Stomach (tissue), 9 donors: ENCODE results near the gene CAMK2B. TPM values are rescaled to one million over a fixed set of nuclear protein-coding genes. Genes with fewer than 3 reads are reported as not detected.
A peak's percentile ranks its signal among the peaks of the same experiment; 100 is the strongest.

Experiments used
- DNase-seq, 2 donors: peaks; one replicate each; pipeline versions ENCODE4 v3.0.0 to v3.0.0-alpha.2; 2013 to 2019
- H3K27ac ChIP-seq, 5 donors: fragments of 200-600 bp in 4 of 5; sonication (generic) in 4 of 5; one replicate each; pipeline ENCODE4 v1.5.1; 2013 to 2019; ENCODE audit warnings: mild to moderate bottlenecking in 1 of 5, moderate library complexity in 1 of 5
- H3K27me3 ChIP-seq, 3 donors: fragments of 200-600 bp; sonication (generic); one replicate each; pipeline ENCODE4 v1.5.1; 2017 to 2019; ENCODE audit warnings: mixed run types in 1 of 3
- H3K36me3 ChIP-seq, 4 donors: fragments of 200-600 bp; sonication (generic); 1 replicate in 3 of 4; 2 replicates in 1 of 4; pipeline ENCODE4 v1.5.1; 2016 to 2019
- H3K4me1 ChIP-seq, 4 donors: fragments of 200-600 bp; sonication (generic); one replicate each; pipeline ENCODE4 v1.5.1; 2016 to 2019
- H3K4me3 ChIP-seq, 4 donors: fragments of 200-600 bp; sonication (generic) in 3 of 4; one replicate each; pipeline ENCODE4 v1.5.1; 2016 to 2019; ENCODE audit warnings: mild to moderate bottlenecking in 1 of 4
- H3K9me3 ChIP-seq, 4 donors: fragments of 200-600 bp; sonication (generic); one replicate each; pipeline ENCODE4 v1.5.1; 2016 to 2019
- EP300 ChIP-seq: sonication (generic); formaldehyde crosslinking; IDR thresholded peaks from one replicate; pipeline ENCODE4 v1.6.1; 2017; ENCODE audit warnings: antibody characterized with exemption
- POLR2A ChIP-seq, 4 donors: fragments of 450-650 bp; IDR thresholded peaks; one replicate each; pipeline ENCODE4 v1.6.1; 2016; ENCODE audit warnings: antibody characterized with exemption in 4 of 4, control low read depth in 2 of 4, mild to moderate bottlenecking in 1 of 4, moderate library complexity in 1 of 4
- POLR2AphosphoS5 ChIP-seq, 3 donors: sonication (generic); formaldehyde crosslinking; IDR thresholded peaks; one replicate each; pipeline ENCODE4 v1.6.1; 2016; ENCODE audit warnings: antibody characterized with exemption in 3 of 3
- WGBS, 5 donors: extraction: QIAGEN DNeasy Blood & Tissue Kit in 3 of 5; methylation state at CpG; one replicate each; pipeline versions ENCODE4 v1.1.5 to v1.1.7; 2013 to 2018; 5-methylcytosine and 5-hydroxymethylcytosine counted together
- intact Hi-C: fragments of 100-400 bp; cut with DNase I; formaldehyde crosslinking; loops from one replicate; pipeline ENCODE4 v1.15.1; 2023; ENCODE audit warnings: low total_unique reads
- polyA plus RNA-seq, 3 donors: library from polyadenylated mRNA; stranded (reverse); fragments of 200-250 nt; gene quantifications; one replicate each; pipeline ENCODE4 v1.2.3, GENCODE V29; 2013
- total RNA-seq, 5 donors: library from RNA; depleted of rRNA; stranded (reverse); fragments of >200 nt; gene quantifications; one replicate each; pipeline versions ENCODE4 v1.1.0 to v1.2.3, GENCODE V29; 2014 to 2016
- TF ChIP-seq, protein P1 (sequence below), 7 experiments: fragments of 450-650 bp in 4 of 7; fragments of 200-600 bp in 3 of 7; sonication (generic) in 3 of 7; IDR thresholded peaks; one replicate each; pipeline ENCODE4 v1.5.1; 2016 to 2019; ENCODE audit warnings: antibody characterized with exemption in 7 of 7, control low read depth in 2 of 7, mild to moderate bottlenecking in 1 of 7
- donor health status: healthy with polysubstance abuse.
- donor health status: Bipolar disorder and iron deficiency.
- donor health status: healthy.

Gene CAMK2B
- total and polyA plus RNA-seq, 8 donors, result 0.92 to 28.4 (median 5.4) TPM; not detected in 2

DNA sequence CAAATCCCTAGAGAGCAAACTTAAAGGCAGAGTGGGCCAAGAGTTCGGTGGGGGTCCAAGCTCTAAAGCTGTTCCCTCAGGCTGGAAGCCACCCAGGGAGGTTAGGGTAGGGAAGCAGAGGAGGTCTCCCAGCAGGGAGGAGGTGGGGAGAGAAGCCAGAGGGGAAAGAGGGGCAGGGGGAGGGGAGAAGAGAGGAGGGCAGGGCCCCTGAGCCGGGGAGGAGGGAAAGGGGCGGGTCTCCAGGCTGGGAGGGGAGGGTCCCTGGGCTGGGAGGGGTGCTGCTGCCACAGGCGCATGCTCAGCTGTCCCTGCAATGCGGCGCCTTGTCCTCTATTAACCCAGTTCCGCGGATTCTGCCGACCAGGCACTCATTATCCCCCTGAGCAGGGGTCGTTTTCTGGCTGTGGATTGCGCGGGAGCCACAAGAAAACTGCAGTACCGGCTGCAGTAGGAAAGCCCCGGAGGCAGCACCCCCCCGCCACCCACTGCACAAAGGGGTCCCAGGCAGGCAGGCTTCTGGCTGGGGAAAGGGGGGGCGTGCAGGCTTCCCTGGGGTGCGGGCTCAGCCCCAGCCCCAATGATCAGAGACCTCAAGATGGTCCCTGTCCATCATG, 49.3 kb downstream of the CAMK2B start:
- peaks cover 0 to 28% (median 8%) of the 10 kb centered on the region in 3 donors for H3K27me3 ChIP-seq
- H3K9me3 ChIP-seq, result no peaks in the 10 kb centered on the region
- H3K27ac ChIP-seq, result no peak overlapping the region
- intact Hi-C loops, result no loop called here
- no peaks in the 10 kb centered on the region for H3K36me3 ChIP-seq
- no peak overlapping the region for H3K4me3 ChIP-seq
- TF ChIP-seq POLR2A (IDR thresholded peaks at IDR 0.05), result no peak
- TF ChIP-seq, protein P1, sequence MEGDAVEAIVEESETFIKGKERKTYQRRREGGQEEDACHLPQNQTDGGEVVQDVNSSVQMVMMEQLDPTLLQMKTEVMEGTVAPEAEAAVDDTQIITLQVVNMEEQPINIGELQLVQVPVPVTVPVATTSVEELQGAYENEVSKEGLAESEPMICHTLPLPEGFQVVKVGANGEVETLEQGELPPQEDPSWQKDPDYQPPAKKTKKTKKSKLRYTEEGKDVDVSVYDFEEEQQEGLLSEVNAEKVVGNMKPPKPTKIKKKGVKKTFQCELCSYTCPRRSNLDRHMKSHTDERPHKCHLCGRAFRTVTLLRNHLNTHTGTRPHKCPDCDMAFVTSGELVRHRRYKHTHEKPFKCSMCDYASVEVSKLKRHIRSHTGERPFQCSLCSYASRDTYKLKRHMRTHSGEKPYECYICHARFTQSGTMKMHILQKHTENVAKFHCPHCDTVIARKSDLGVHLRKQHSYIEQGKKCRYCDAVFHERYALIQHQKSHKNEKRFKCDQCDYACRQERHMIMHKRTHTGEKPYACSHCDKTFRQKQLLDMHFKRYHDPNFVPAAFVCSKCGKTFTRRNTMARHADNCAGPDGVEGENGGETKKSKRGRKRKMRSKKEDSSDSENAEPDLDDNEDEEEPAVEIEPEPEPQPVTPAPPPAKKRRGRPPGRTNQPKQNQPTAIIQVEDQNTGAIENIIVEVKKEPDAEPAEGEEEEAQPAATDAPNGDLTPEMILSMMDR (IDR thresholded peaks at IDR 0.05), result no peak
- no peak for TF ChIP-seq POLR2AphosphoS5 (IDR thresholded peaks at IDR 0.05)
- no peak for TF ChIP-seq EP300
- peak in 1 of 2 donors; percentile 85 for DNase-seq
- WGBS, 5 donors, result 5 to 22% (median 19%) methylated on average over 5 to 17 of the region's 17 CpGs
- H3K4me1 ChIP-seq, result no peaks in the 10 kb centered on the region

DNA sequence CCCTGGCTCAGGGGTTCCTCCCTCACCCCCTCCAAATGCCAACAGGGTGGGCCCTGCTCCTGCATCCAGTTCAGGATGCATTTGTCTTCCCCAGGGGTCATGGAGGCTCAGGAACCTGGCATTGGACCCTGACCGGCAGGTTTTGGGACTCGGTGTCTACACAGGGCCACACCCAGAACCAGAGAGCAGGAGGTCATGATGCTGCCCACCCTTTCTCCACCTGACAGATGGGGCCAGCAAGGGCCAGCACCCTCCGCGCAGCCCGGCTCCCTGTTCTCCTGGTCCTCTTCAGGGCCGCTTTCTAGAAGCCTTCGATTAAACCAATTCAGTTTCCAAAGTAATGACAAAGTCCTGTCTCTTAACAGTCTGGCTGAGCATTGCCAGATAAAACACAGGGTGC, 50.2 kb downstream of the CAMK2B start:
- 66 to 90% (median 71%) methylated on average over 5 to 7 of the region's 7 CpGs for WGBS, 5 donors

DNA sequence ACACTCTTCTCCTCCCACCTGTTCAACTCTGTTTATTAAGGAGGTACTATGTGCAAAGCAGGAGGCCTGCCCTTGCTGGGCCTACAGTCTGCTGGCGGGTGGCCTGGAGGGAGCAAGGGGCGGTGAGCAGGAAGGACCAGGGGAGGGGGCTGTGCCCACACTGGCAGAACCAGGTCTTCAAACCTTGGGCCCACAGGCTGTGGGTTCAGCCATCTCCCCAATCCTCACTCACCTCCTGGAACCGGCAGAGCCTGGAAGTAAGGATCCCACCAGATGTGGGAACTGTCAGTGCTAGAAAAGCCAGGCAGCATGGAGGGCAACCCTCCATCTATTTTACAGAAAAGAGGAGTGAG, 50.8 kb downstream of the CAMK2B start:
- no peak for DNase-seq
- H3K36me3 ChIP-seq, result no peaks in the 10 kb centered on the region
- intact Hi-C loops, result no loop called here
- no peak overlapping the region for H3K4me3 ChIP-seq
- H3K27me3 ChIP-seq, result peaks cover 0 to 28% (median 8%) of the 10 kb centered on the region in 3 donors
- 87 to 95% (median 93%) methylated on average over 3 of the region's 3 CpGs for WGBS, 5 donors
- no peak overlapping the region for H3K27ac ChIP-seq
- no peaks in the 10 kb centered on the region for H3K9me3 ChIP-seq
- TF ChIP-seq, protein P1 (IDR thresholded peaks at IDR 0.05), result no peak
- TF ChIP-seq POLR2A (IDR thresholded peaks at IDR 0.05) (no peak), POLR2AphosphoS5 (IDR thresholded peaks at IDR 0.05) (no peak), EP300 (no peak)
- no peaks in the 10 kb centered on the region for H3K4me1 ChIP-seq

More for the DNA sequence above, 50.2 kb downstream of the CAMK2B start:
- intact Hi-C loops, result no loop called here
- Histone ChIP-seq H3K4me3 (no peak overlapping the region), H3K27me3 (peaks cover 0 to 28% (median 8%) of the 10 kb centered on the region in 3 donors), H3K27ac (no peak overlapping the region), H3K9me3 (no peaks in the 10 kb centered on the region), H3K36me3 (no peaks in the 10 kb centered on the region), H3K4me1 (no peaks in the 10 kb centered on the region)
- TF ChIP-seq POLR2AphosphoS5 (IDR thresholded peaks at IDR 0.05), result no peak
- no peak for DNase-seq

DNA sequence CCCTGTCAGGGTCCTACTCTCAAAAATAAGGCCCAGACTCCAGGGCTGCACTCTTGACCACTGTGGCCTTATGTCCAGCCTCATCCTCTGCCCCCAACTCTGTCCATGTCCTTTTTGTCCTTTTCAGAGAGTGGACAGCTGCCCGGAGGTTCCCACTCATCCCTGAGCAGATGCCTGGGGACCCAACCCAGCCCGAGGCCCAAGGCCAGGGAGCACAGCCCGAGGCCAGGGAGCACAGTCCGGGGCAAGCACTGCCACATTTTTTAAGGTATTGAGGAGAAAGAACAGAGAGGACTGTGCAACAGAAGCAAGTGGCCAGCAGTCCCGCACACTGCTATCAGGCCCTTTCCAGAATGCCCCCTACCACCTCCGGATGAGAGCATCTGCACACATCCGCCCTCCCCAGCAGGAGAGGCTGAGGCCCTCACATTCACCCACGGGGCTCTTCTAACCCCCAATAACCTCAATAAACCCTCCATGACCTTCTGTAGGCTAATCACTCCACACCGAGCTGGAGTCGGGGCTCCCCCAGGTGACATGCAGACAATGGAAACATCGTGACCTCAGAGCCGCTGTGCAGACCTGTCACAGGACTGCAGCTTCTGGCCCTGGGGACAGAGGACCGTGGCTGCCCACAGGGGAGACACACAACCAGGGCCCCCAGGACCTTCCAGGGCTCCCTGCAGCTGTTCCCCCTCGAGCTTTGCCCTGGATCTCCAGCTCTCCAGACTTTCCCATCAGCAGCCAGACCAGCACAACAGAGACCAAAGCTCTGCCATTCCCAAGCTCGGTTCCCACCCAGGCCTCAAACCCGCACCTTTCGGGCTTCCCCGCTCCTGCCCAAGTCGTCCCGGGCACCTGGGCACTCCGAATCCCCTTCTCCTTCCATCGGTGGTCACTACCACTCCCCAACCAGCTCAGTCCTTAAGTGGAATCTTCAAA, 51.4 kb downstream of the CAMK2B start:
- no peak for DNase-seq
- Histone ChIP-seq H3K36me3 (no peaks in the 10 kb centered on the region), H3K9me3 (no peaks in the 10 kb centered on the region), H3K27me3 (peaks cover 0 to 35% (median 8%) of the 10 kb centered on the region in 3 donors), H3K4me3 (no peak overlapping the region), H3K27ac (no peak overlapping the region), H3K4me1 (no peaks in the 10 kb centered on the region)
- 82 to 85% (median 84%) methylated on average over 19 to 22 of the region's 22 CpGs for WGBS, 5 donors
- no peak for TF ChIP-seq POLR2AphosphoS5 (IDR thresholded peaks at IDR 0.05)
- TF ChIP-seq EP300, result no peak
- no peak for TF ChIP-seq POLR2A (IDR thresholded peaks at IDR 0.05)
- TF ChIP-seq, protein P1 (IDR thresholded peaks at IDR 0.05), result no peak
- intact Hi-C loops, result no loop called here
